ENCODE measurements around the gene LITAF.

LITAF gene

DNA sequence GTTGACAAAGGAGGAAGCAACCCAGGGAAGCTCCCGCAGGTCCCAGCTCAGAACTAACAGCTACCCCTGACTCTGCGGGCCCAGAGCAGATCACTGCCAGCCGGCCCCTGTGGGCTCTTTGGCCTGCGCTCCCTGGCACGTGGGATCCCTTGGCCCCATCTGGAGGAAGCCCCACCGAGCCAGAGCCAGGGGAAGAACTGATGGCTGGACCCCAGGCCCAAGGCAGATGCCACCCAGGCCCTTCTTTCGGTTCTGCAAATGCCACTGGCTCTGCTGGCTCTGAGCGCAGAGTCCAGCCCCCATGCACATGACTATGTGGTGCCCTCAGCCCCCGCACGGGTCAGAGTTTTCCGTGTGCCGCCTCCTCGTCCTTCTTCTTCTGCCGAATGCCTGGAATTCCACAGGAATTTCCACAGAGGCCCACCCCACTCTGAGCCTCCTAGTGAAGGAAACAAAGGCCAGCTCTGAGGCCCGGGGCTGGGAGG is 45.8 kb upstream of the LITAF start:
- Histone ChIP-seq H3K9me3 (ENCODE audit: insufficient read depth, low read depth, low read length) (no peaks in the 10 kb centered on the region), H2AFZ (ENCODE audit: low read length) (no peak overlapping the region), H3K9ac (ENCODE audit: low read depth, low read length, poor library complexity, severe bottlenecking) (no peak overlapping the region), H3K27me3 (ENCODE audit: insufficient read depth, low read length, poor library complexity, severe bottlenecking) (no peaks in the 10 kb centered on the region), H3K79me2 (ENCODE audit: insufficient read depth, low read length) (no peaks in the 10 kb centered on the region), H3K4me2 (ENCODE audit: low read depth, low read length, poor library complexity, severe bottlenecking) (no peak overlapping the region), H3F3A (ENCODE audit: low read depth) (no peaks in the 10 kb centered on the region), H3K4me1 (ENCODE audit: insufficient read depth, low read length, poor library complexity, severe bottlenecking) (no peaks in the 10 kb centered on the region), H3K36me3 (ENCODE audit: insufficient read depth, low read length) (no peaks in the 10 kb centered on the region), H4K20me1 (ENCODE audit: insufficient read depth, low read length, poor library complexity, severe bottlenecking) (no peaks in the 10 kb centered on the region), H3K9me2 (replicated peaks; ENCODE audit: low read depth, low read length) (no peaks in the 10 kb centered on the region), H3K4me3 (ENCODE audit: low read length, poor library complexity, severe bottlenecking) (no peak overlapping the region)
- TF ChIP-seq, protein P1, sequence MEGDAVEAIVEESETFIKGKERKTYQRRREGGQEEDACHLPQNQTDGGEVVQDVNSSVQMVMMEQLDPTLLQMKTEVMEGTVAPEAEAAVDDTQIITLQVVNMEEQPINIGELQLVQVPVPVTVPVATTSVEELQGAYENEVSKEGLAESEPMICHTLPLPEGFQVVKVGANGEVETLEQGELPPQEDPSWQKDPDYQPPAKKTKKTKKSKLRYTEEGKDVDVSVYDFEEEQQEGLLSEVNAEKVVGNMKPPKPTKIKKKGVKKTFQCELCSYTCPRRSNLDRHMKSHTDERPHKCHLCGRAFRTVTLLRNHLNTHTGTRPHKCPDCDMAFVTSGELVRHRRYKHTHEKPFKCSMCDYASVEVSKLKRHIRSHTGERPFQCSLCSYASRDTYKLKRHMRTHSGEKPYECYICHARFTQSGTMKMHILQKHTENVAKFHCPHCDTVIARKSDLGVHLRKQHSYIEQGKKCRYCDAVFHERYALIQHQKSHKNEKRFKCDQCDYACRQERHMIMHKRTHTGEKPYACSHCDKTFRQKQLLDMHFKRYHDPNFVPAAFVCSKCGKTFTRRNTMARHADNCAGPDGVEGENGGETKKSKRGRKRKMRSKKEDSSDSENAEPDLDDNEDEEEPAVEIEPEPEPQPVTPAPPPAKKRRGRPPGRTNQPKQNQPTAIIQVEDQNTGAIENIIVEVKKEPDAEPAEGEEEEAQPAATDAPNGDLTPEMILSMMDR (conservative IDR thresholded peaks at IDR 0.05; ENCODE audit: low read length): no peak

DNA sequence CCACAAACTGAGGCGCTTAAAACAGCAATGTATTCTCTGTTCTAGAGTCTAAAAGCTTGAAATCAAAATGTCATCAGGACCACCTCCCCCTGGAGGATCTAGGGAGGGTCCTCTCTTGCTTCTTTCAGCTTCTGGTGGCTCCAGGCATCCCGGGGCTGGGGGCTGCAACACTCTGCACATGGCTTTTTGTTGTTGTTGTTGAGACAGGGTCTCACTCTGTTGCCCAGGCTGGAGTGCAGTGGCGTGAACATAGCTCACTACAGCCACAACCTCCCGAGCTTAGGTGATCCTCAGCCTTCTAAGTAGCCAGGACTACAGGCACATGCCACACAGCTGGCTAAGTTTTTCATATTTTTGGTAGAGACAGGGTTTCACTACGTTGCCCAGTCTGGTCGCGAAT is 44.5 kb upstream of the LITAF start:
- no peak overlapping the region for H3K4me2 ChIP-seq (ENCODE audit: low read depth, low read length, poor library complexity, severe bottlenecking)
- no peak overlapping the region for H2AFZ ChIP-seq (ENCODE audit: low read length)
- no peaks in the 10 kb centered on the region for H3K4me1 ChIP-seq (ENCODE audit: insufficient read depth, low read length, poor library complexity, severe bottlenecking)

DNA sequence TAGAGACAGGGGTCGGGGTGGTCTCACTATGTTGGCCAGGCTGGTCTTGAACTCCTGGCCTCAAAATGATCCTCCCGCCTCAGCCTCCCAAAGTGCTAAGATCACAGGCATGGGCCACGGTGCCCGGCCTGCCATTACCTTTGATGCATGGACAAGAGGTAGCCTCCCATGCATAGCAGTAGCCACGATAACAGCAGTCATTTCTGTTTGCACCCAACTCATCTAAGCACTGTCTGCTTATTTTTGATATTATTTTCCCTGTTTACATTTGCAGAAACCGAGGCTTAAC is 44.0 kb upstream of the LITAF start:
- no peaks in the 10 kb centered on the region for H4K20me1 ChIP-seq (ENCODE audit: insufficient read depth, low read length, poor library complexity, severe bottlenecking)
- H3K9me2 ChIP-seq (replicated peaks; ENCODE audit: low read depth, low read length): no peaks in the 10 kb centered on the region
- no peaks in the 10 kb centered on the region for H3K27me3 ChIP-seq (ENCODE audit: insufficient read depth, low read length, poor library complexity, severe bottlenecking)
- no peak overlapping the region for H2AFZ ChIP-seq (ENCODE audit: low read length)
- H3K36me3 ChIP-seq (ENCODE audit: insufficient read depth, low read length): no peaks in the 10 kb centered on the region
- no peaks in the 10 kb centered on the region for H3K4me1 ChIP-seq (ENCODE audit: insufficient read depth, low read length, poor library complexity, severe bottlenecking)
- TF ChIP-seq EZH2phosphoT487 (IDR thresholded peaks at IDR 0.05; ENCODE audit: borderline replicate concordance): no peak
- TF ChIP-seq, protein P1 (conservative IDR thresholded peaks at IDR 0.05; ENCODE audit: low read length): no peak
- H3K4me3 ChIP-seq (ENCODE audit: low read length, poor library complexity, severe bottlenecking): no peak overlapping the region
- H3K4me2 ChIP-seq (ENCODE audit: low read depth, low read length, poor library complexity, severe bottlenecking): no peak overlapping the region
- no peaks in the 10 kb centered on the region for H3K9me3 ChIP-seq (ENCODE audit: insufficient read depth, low read depth, low read length)
- no peaks in the 10 kb centered on the region for H3K79me2 ChIP-seq (ENCODE audit: insufficient read depth, low read length)
- no peaks in the 10 kb centered on the region for H3F3A ChIP-seq (ENCODE audit: low read depth)
- H3K9ac ChIP-seq (ENCODE audit: low read depth, low read length, poor library complexity, severe bottlenecking): no peak overlapping the region

More for the DNA sequence above, 44.5 kb upstream of the LITAF start:
- Histone ChIP-seq H3K79me2 (ENCODE audit: insufficient read depth, low read length) (no peaks in the 10 kb centered on the region), H3F3A (ENCODE audit: low read depth) (no peaks in the 10 kb centered on the region), H3K36me3 (ENCODE audit: insufficient read depth, low read length) (no peaks in the 10 kb centered on the region), H3K9ac (ENCODE audit: low read depth, low read length, poor library complexity, severe bottlenecking) (no peak overlapping the region), H3K27me3 (ENCODE audit: insufficient read depth, low read length, poor library complexity, severe bottlenecking) (no peaks in the 10 kb centered on the region), H3K9me3 (ENCODE audit: insufficient read depth, low read depth, low read length) (no peaks in the 10 kb centered on the region), H3K9me2 (replicated peaks; ENCODE audit: low read depth, low read length) (no peaks in the 10 kb centered on the region), H4K20me1 (ENCODE audit: insufficient read depth, low read length, poor library complexity, severe bottlenecking) (no peaks in the 10 kb centered on the region), H3K4me3 (ENCODE audit: low read length, poor library complexity, severe bottlenecking) (no peak overlapping the region)
- TF ChIP-seq EZH2phosphoT487 (IDR thresholded peaks at IDR 0.05; ENCODE audit: borderline replicate concordance): no peak
- TF ChIP-seq, protein P1 (conservative IDR thresholded peaks at IDR 0.05; ENCODE audit: low read length): no peak

Data from Loucy (cell line).